BE2C (cell line): ENCODE data around the gene PPIF.

Experiments used
- DNase-seq: peaks from one replicate; pipeline ENCODE4 v3.0.0-alpha.2; 2020
- H3K27me3 ChIP-seq: fragments of 250-450 bp; sonication (Bioruptor Pico); 2 replicates; pipeline ENCODE4 v1.5.1; 2020; ENCODE audit warnings: mild to moderate bottlenecking
- H3K36me3 ChIP-seq: fragments of 250-450 bp; sonication (Bioruptor Pico); 2 replicates; pipeline ENCODE4 v1.5.1; 2020; ENCODE audit warnings: mild to moderate bottlenecking
- H3K4me1 ChIP-seq: fragments of 250-450 bp; sonication (Bioruptor Pico); 2 replicates; pipeline ENCODE4 v1.5.1; 2020
- H3K4me3 ChIP-seq: 2 replicates; pipeline ENCODE4 v1.5.1; 2011; ENCODE audit warnings: low read depth, low read length
- H3K9me3 ChIP-seq: fragments of 250-450 bp; sonication (Bioruptor Pico); 2 replicates; pipeline ENCODE4 v1.5.1; 2020
- CTCF ChIP-seq: IDR thresholded peaks from 2 replicates; pipeline ENCODE4 v1.5.1; 2012; ENCODE audit warnings: mild to moderate bottlenecking, low read depth, low read length

Gene PPIF

DNA sequence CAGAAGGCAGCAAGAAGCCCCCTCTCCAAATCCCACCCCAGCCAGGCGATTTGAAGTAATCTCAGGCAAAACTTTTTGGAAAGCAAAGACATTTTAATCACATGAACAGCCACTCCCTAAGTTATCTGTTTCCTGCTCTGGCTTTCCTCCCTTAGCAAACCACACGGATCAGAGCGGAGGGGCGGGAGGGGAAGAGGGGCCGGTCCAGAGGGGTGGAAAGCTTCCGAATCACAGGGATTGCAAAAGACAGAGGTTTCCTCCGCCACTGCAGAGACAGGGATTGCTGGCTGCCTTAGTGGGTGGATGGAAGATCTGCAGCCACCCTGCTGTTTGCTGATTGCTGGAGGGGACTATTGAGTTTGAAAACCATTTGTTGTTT, 57.0 kb downstream of the PPIF start:
- no peak for TF ChIP-seq CTCF
- Histone ChIP-seq H3K36me3 (no peaks in the 10 kb centered on the region), H3K27me3 (no peaks in the 10 kb centered on the region), H3K4me1 (peaks cover 23% of the 10 kb centered on the region), H3K4me3 (no peak overlapping the region), H3K9me3 (no peaks in the 10 kb centered on the region)
- DNase-seq: peak; percentile 43

- DNase-seq: no peak
- H3K9me3 ChIP-seq: no peaks in the 10 kb centered on the region
- H3K27me3 ChIP-seq: no peaks in the 10 kb centered on the region
- peaks cover 23% of the 10 kb centered on the region for H3K4me1 ChIP-seq
- TF ChIP-seq CTCF: no peak
- no peaks in the 10 kb centered on the region for H3K36me3 ChIP-seq
- H3K4me3 ChIP-seq: no peak overlapping the region
Measured at GRCh38 chr10:79404690-79405131, 57.4 kb downstream of the PPIF start.
